Thoracic aorta (tissue), 2 donors: ENCODE data around the gene BCOR. TPM values are rescaled to one million over a fixed set of nuclear protein-coding genes. Genes with fewer than 3 reads are reported as not detected.

Experiments
- ATAC-seq: fragments of 150-250 bp; one replicate; pipeline ENCODE4 v1.8.0; 2017; ENCODE audit warnings: low read depth; ENCODE audit not compliant: insufficient number of reproducible peaks, low FRiP score
- DNase-seq: peaks from one replicate; pipeline ENCODE4 v3.0.0-alpha.2; 2020; ENCODE audit warnings: low spot score
- H3K27ac ChIP-seq, 2 donors: fragments of 200-600 bp; sonication (generic); 1 replicate in 1 of 2; 2 replicates in 1 of 2; pipeline ENCODE4 v1.5.1; 2016; ENCODE audit warnings: mild to moderate bottlenecking in 2 of 2, moderate library complexity in 2 of 2
- H3K27me3 ChIP-seq: fragments of 200-600 bp; sonication (generic); replicated peaks from 2 replicates; pipeline ENCODE4 v1.6.0; 2016; ENCODE audit warnings: mild to moderate bottlenecking; ENCODE audit not compliant: insufficient read depth
- H3K36me3 ChIP-seq: fragments of 200-600 bp; sonication (generic); one replicate; pipeline ENCODE4 v1.5.1; 2016
- H3K4me1 ChIP-seq, 2 donors: fragments of 200-600 bp; sonication (generic); 1 replicate in 1 of 2; 2 replicates in 1 of 2; pipeline versions ENCODE4 v1.5.1 to v1.6.0; 2016; ENCODE audit warnings: low read depth in 2 of 2, mild to moderate bottlenecking in 1 of 2; ENCODE audit not compliant: control insufficient read depth in 1 of 2
- H3K4me3 ChIP-seq: fragments of 200-600 bp; sonication (generic); 2 replicates; pipeline ENCODE4 v1.5.1; 2016; ENCODE audit warnings: mild to moderate bottlenecking
- H3K9me3 ChIP-seq: fragments of 200-600 bp; sonication (generic); 2 replicates; pipeline ENCODE4 v1.5.1; 2016
- CTCF ChIP-seq: fragments of 200-600 bp; sonication (generic); IDR thresholded peaks from one replicate; pipeline ENCODE4 v1.5.1; 2019; ENCODE audit warnings: antibody characterized with exemption
- total RNA-seq, 2 donors: library from RNA; depleted of rRNA; stranded (reverse); fragments of >200 nt; gene quantifications; one replicate each; pipeline versions ENCODE4 v1.1.0 to v1.2.3, GENCODE V29; 2016

BCOR gene
- total RNA-seq, 2 donors from 2014 or later = 28.6 to 30.7 TPM

- H3K9me3 ChIP-seq = no peaks in the 10 kb centered on the region
- no peaks in the 10 kb centered on the region for H3K27me3 ChIP-seq
- H3K4me3 ChIP-seq = no peak overlapping the region
- no peak for DNase-seq
- no peaks in the 10 kb centered on the region for H3K36me3 ChIP-seq
- no peak for TF ChIP-seq CTCF
- H3K27ac ChIP-seq = no peak overlapping the region
- no peak for ATAC-seq
- H3K4me1 ChIP-seq = peaks cover 5 to 9% of the 10 kb centered on the region in 2 donors
Measured at GRCh38 chrX:40003071-40003427, 94.7 kb downstream of the BCOR start.
